ENCODE measurements around the gene NHLRC4.
"Not testable (repeated sequence)": the region's sequence is repeated elsewhere in the genome, so short reads cannot be mapped to it uniquely, and the experiment has no call there.

Gene NHLRC4

GRCh38 chr16:595094-595528 lies 28.3 kb downstream of the NHLRC4 start:
- DNase-seq (ENCODE audit: low read depth in 1 of 2, low spot score in 1 of 2) = no peak
- H3K4me3 ChIP-seq (replicated peaks; ENCODE audit: insufficient read depth, low read length) = no peak overlapping the region
- H3K27ac ChIP-seq (replicated peaks) = no peak overlapping the region
- TF ChIP-seq CTCF (IDR thresholded peaks at IDR 0.05; ENCODE audit: insufficient read depth, low read length) (no peak), SPI1 (IDR thresholded peaks at IDR 0.05; ENCODE audit: borderline replicate concordance, low read depth) (no peak), POLR2AphosphoS5 (IDR thresholded peaks at IDR 0.05; ENCODE audit: low read depth) (no peak), REST (IDR thresholded peaks at IDR 0.05; ENCODE audit: insufficient replicate concordance, low read depth) (no peak), GABPA (IDR thresholded peaks at IDR 0.05; ENCODE audit: low read depth) (no peak)
- H3K27me3 ChIP-seq (ENCODE audit: insufficient read depth, poor library complexity, severe bottlenecking) = no peaks in the 10 kb centered on the region

GRCh38 chr16:595942-596735 lies 29.3 kb downstream of the NHLRC4 start:
- TF ChIP-seq POLR2AphosphoS5 (IDR thresholded peaks at IDR 0.05; ENCODE audit: low read depth) (peak; percentile 22; the same call in 1 of the 2 replicates), GABPA (IDR thresholded peaks at IDR 0.05; ENCODE audit: low read depth) (no peak)
- DNase-seq (ENCODE audit: low read depth in 1 of 2, low spot score in 1 of 2) = peak in 1 of 2 experiments; percentile 45

GRCh38 chr16:596736-597060 lies 29.9 kb downstream of the NHLRC4 start:
- Histone ChIP-seq H3K27me3 (ENCODE audit: insufficient read depth, poor library complexity, severe bottlenecking) (no peaks in the 10 kb centered on the region), H3K27ac (replicated peaks) (no peak overlapping the region), H3K4me3 (replicated peaks; ENCODE audit: insufficient read depth, low read length) (no peak overlapping the region)
- TF ChIP-seq REST (IDR thresholded peaks at IDR 0.05; ENCODE audit: insufficient replicate concordance, low read depth) = no peak
- no peak for TF ChIP-seq GABPA (IDR thresholded peaks at IDR 0.05; ENCODE audit: low read depth)
- no peak for TF ChIP-seq POLR2AphosphoS5 (IDR thresholded peaks at IDR 0.05; ENCODE audit: low read depth)
- no peak for TF ChIP-seq SPI1 (IDR thresholded peaks at IDR 0.05; ENCODE audit: borderline replicate concordance, low read depth)
- TF ChIP-seq CTCF (IDR thresholded peaks at IDR 0.05; ENCODE audit: insufficient read depth, low read length) = no peak
- no peak for DNase-seq (ENCODE audit: low read depth in 1 of 2, low spot score in 1 of 2)

More at GRCh38 chr16:595942-596735, 29.3 kb downstream of the NHLRC4 start:
- H3K4me3 ChIP-seq (replicated peaks; ENCODE audit: insufficient read depth, low read length) = no peak overlapping the region
- H3K27ac ChIP-seq (replicated peaks) = peak overlapping the region; percentile 25
- H3K27me3 ChIP-seq (ENCODE audit: insufficient read depth, poor library complexity, severe bottlenecking) = no peaks in the 10 kb centered on the region

- DNase-seq (ENCODE audit: low read depth in 1 of 2, low spot score in 1 of 2); H3K27ac ChIP-seq (replicated peaks); H3K4me3 ChIP-seq (replicated peaks; ENCODE audit: insufficient read depth, low read length); H3K27me3 ChIP-seq (ENCODE audit: insufficient read depth, poor library complexity, severe bottlenecking): not testable (repeated sequence)
Measured at GRCh38 chr16:597655-598054, 30.9 kb downstream of the NHLRC4 start.
